GM19351 (cell line): ENCODE data around the gene OR51G2.
"Not testable (repeated sequence)": the region's sequence is repeated elsewhere in the genome, so short reads cannot be mapped to it uniquely, and the experiment has no call there.

Experiments
- ATAC-seq: cut with Tn5 transposase; IDR thresholded peaks from one replicate; pipeline ENCODE4 v1.9.1; 2021; ENCODE audit warnings: mild to moderate bottlenecking, moderate library complexity; ENCODE audit not compliant: unreplicated experiment

The OR51G2 gene

GRCh38 chr11:4919250-4919649, at the start of gene OR51G2:
TSS of gene OR51G2 (minus strand) at chr11:4919350. CDS start at chr11:4915663, 3,687 bp downstream.
- ATAC-seq: no peak

- no peak for ATAC-seq
These were observed 43.7 kb upstream of the OR51G2 start for GRCh38 chr11:4962816-4963215.

GRCh38 chr11:4960877-4961276, 41.7 kb upstream of the OR51G2 start:
- ATAC-seq: no peak

GRCh38 chr11:4957396-4957795, 38.2 kb upstream of the OR51G2 start:
- no peak for ATAC-seq

GRCh38 chr11:4955613-4956012, 36.5 kb upstream of the OR51G2 start, which contains the start of gene OR51A2:
TSS of gene OR51A2 (minus strand) at chr11:4955713. CDS start at chr11:4955713, 0 bp downstream.
- not testable (repeated sequence) for ATAC-seq

- no peak for ATAC-seq
These were observed 28.4 kb upstream of the OR51G2 start, which contains the start of gene OR51A4 for GRCh38 chr11:4947505-4947904. TSS of gene OR51A4 (minus strand) at chr11:4947605. CDS start at chr11:4947100, 505 bp downstream.

GRCh38 chr11:4936745-4937144, 17.6 kb upstream of the OR51G2 start:
- no peak for ATAC-seq

GRCh38 chr11:4932751-4933150, 13.6 kb upstream of the OR51G2 start:
- no peak for ATAC-seq

GRCh38 chr11:4926608-4927007, 7.5 kb upstream of the OR51G2 start:
- ATAC-seq: no peak

- ATAC-seq: no peak
These were observed 5.1 kb upstream of the OR51G2 start, which contains the start of gene OR51G1 for GRCh38 chr11:4924239-4924638. TSS of gene OR51G1 (minus strand) at chr11:4924339. CDS start at chr11:4924339, 0 bp downstream.

GRCh38 chr11:4922304-4922703, 3.2 kb upstream of the OR51G2 start:
- ATAC-seq: no peak

GRCh38 chr11:4921796-4922195, 2.6 kb upstream of the OR51G2 start:
- no peak for ATAC-seq

GRCh38 chr11:4916581-4916980, 2.6 kb downstream of the OR51G2 start:
- ATAC-seq: no peak

- no peak for ATAC-seq
These were observed 15.7 kb downstream of the OR51G2 start, which contains the start of gene OR51A7 for GRCh38 chr11:4903484-4903883. TSS of gene OR51A7 (plus strand) at chr11:4903783. CDS start at chr11:4907370, 3,587 bp downstream.

- ATAC-seq: no peak
These were observed 27.0 kb downstream of the OR51G2 start for GRCh38 chr11:4891996-4892640.

GRCh38 chr11:4890279-4890678, 28.9 kb downstream of the OR51G2 start:
- no peak for ATAC-seq

GRCh38 chr11:4887591-4887990, 31.6 kb downstream of the OR51G2 start:
- ATAC-seq: no peak

GRCh38 chr11:4886186-4886585, 33.0 kb downstream of the OR51G2 start:
- no peak for ATAC-seq

GRCh38 chr11:4884361-4884760, 34.8 kb downstream of the OR51G2 start:
- ATAC-seq: no peak

GRCh38 chr11:4882543-4882942, 36.6 kb downstream of the OR51G2 start:
- ATAC-seq: no peak

GRCh38 chr11:4881860-4882500, 37.2 kb downstream of the OR51G2 start, which contains the start of gene OR51T1:
TSS of gene OR51T1 (plus strand) at chr11:4881900. CDS start at chr11:4881900, 0 bp downstream.
- ATAC-seq: no peak

GRCh38 chr11:4881188-4881587, 38.0 kb downstream of the OR51G2 start:
- ATAC-seq: no peak
